Measurements from ENCODE around the gene SGIP1.

Gene SGIP1

DNA sequence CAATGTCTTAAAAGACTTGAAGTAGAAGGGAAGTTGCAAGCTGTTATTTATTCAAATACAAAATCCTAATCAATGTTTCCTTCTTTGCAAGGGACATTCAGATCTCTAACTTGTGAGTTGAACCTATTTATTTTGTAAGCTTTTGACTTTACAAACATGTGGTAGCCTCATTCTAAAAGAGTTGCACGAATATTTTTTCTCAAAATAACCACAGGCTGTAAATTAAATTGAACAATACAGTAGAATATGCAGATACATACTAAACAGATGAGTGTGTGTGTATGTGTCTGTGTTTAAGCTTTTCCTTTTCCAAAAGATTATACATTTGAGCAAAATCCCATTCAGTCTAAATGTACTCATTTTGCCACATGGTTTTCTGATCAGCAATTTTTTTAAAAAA lies 213.5 kb downstream of the SGIP1 start:
- Histone ChIP-seq H3K36me3 (ENCODE audit: insufficient read depth, low read length) (no peaks in the 10 kb centered on the region), H3K79me2 (ENCODE audit: insufficient read depth, low read length) (no peaks in the 10 kb centered on the region), H3K4me3 (ENCODE audit: low read depth, low read length, poor library complexity, severe bottlenecking) (no peak overlapping the region), H3K9me3 (ENCODE audit: low read length) (no peaks in the 10 kb centered on the region), H3F3A (ENCODE audit: insufficient read depth, low read length) (no peaks in the 10 kb centered on the region), H4K20me1 (ENCODE audit: insufficient read depth, low read length) (no peaks in the 10 kb centered on the region), H3K27ac (ENCODE audit: low read depth, low read length, poor library complexity, severe bottlenecking) (no peak overlapping the region), H3K9ac (ENCODE audit: low read length) (no peak overlapping the region), H3K9me2 (ENCODE audit: low read depth, low read length) (no peaks in the 10 kb centered on the region), H2AFZ (ENCODE audit: low read length) (no peak overlapping the region), H3K4me1 (ENCODE audit: insufficient read depth, low read length, severe bottlenecking) (no peaks in the 10 kb centered on the region), H3K4me2 (ENCODE audit: low read length) (no peak overlapping the region), H3K27me3 (ENCODE audit: insufficient read depth, low read length) (no peaks in the 10 kb centered on the region)
- no peak for TF ChIP-seq EZH2 (IDR thresholded peaks at IDR 0.05; ENCODE audit: borderline replicate concordance, low read length)
- TF ChIP-seq, protein P1, sequence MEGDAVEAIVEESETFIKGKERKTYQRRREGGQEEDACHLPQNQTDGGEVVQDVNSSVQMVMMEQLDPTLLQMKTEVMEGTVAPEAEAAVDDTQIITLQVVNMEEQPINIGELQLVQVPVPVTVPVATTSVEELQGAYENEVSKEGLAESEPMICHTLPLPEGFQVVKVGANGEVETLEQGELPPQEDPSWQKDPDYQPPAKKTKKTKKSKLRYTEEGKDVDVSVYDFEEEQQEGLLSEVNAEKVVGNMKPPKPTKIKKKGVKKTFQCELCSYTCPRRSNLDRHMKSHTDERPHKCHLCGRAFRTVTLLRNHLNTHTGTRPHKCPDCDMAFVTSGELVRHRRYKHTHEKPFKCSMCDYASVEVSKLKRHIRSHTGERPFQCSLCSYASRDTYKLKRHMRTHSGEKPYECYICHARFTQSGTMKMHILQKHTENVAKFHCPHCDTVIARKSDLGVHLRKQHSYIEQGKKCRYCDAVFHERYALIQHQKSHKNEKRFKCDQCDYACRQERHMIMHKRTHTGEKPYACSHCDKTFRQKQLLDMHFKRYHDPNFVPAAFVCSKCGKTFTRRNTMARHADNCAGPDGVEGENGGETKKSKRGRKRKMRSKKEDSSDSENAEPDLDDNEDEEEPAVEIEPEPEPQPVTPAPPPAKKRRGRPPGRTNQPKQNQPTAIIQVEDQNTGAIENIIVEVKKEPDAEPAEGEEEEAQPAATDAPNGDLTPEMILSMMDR (IDR thresholded peaks at IDR 0.05; ENCODE audit: low read length): no peak

DNA sequence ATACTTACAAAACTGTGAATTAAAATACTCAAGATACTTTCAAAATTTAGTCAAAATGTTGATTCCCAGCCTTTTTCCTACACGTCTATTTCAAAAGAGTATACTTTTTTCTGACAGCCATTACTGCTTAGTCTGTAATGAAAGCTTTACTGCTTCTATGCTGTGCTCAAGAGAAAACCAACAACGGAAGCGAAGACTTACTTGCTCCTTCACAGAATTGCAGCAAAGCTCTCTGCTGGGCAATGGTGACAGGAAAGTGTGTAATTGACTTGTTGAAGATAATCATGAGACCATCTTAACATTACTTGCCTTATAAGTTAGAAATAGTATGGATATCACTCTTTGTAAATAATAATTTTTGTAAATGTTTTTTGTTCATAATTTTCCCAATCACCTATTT lies 216.6 kb downstream of the SGIP1 start:
- H3K9me2 ChIP-seq (ENCODE audit: low read depth, low read length): no peaks in the 10 kb centered on the region
- H3K79me2 ChIP-seq (ENCODE audit: insufficient read depth, low read length): no peaks in the 10 kb centered on the region
- H2AFZ ChIP-seq (ENCODE audit: low read length): no peak overlapping the region
- no peaks in the 10 kb centered on the region for H3F3A ChIP-seq (ENCODE audit: insufficient read depth, low read length)
- no peaks in the 10 kb centered on the region for H4K20me1 ChIP-seq (ENCODE audit: insufficient read depth, low read length)
- no peaks in the 10 kb centered on the region for H3K36me3 ChIP-seq (ENCODE audit: insufficient read depth, low read length)
- H3K4me3 ChIP-seq (ENCODE audit: low read depth, low read length, poor library complexity, severe bottlenecking): no peak overlapping the region
- no peak overlapping the region for H3K9ac ChIP-seq (ENCODE audit: low read length)
- H3K27ac ChIP-seq (ENCODE audit: low read depth, low read length, poor library complexity, severe bottlenecking): no peak overlapping the region
- H3K27me3 ChIP-seq (ENCODE audit: insufficient read depth, low read length): no peaks in the 10 kb centered on the region
- no peak for TF ChIP-seq EZH2 (IDR thresholded peaks at IDR 0.05; ENCODE audit: borderline replicate concordance, low read length)
- TF ChIP-seq, protein P1 (IDR thresholded peaks at IDR 0.05; ENCODE audit: low read length): no peak
- no peak overlapping the region for H3K4me2 ChIP-seq (ENCODE audit: low read length)
- no peaks in the 10 kb centered on the region for H3K4me1 ChIP-seq (ENCODE audit: insufficient read depth, low read length, severe bottlenecking)
- no peaks in the 10 kb centered on the region for H3K9me3 ChIP-seq (ENCODE audit: low read length)

DNA sequence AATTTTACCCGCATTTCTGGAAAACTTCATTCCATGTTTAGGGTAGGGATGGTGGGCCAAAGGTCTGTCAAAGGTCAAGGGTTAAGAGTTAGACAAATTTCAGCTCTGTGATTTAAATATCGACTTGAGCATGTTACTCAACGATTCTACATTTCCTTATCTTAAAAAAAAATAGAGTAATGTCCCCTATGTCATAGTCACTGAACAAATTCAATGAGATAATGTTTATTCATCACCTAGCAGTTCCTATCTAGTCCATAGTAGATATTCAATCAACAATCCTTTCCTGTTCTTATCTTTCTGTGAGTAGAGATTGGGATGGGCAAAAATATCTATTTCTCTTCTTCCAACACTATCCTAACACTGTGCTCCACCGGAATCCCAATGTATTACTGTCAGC lies 217.2 kb downstream of the SGIP1 start:
- Histone ChIP-seq H3K4me2 (ENCODE audit: low read length) (no peak overlapping the region), H3K4me1 (ENCODE audit: insufficient read depth, low read length, severe bottlenecking) (no peaks in the 10 kb centered on the region), H4K20me1 (ENCODE audit: insufficient read depth, low read length) (no peaks in the 10 kb centered on the region), H3K79me2 (ENCODE audit: insufficient read depth, low read length) (no peaks in the 10 kb centered on the region), H3K27ac (ENCODE audit: low read depth, low read length, poor library complexity, severe bottlenecking) (no peak overlapping the region), H3K36me3 (ENCODE audit: insufficient read depth, low read length) (no peaks in the 10 kb centered on the region), H3K9me2 (ENCODE audit: low read depth, low read length) (no peaks in the 10 kb centered on the region), H3F3A (ENCODE audit: insufficient read depth, low read length) (no peaks in the 10 kb centered on the region), H3K4me3 (ENCODE audit: low read depth, low read length, poor library complexity, severe bottlenecking) (no peak overlapping the region), H3K27me3 (ENCODE audit: insufficient read depth, low read length) (no peaks in the 10 kb centered on the region), H2AFZ (ENCODE audit: low read length) (no peak overlapping the region), H3K9ac (ENCODE audit: low read length) (no peak overlapping the region), H3K9me3 (ENCODE audit: low read length) (no peaks in the 10 kb centered on the region)
- TF ChIP-seq EZH2 (IDR thresholded peaks at IDR 0.05; ENCODE audit: borderline replicate concordance, low read length): no peak
- TF ChIP-seq, protein P1 (IDR thresholded peaks at IDR 0.05; ENCODE audit: low read length): no peak
